ENCODE measurements around the gene TPRG1. TPM values are rescaled to one million over a fixed set of nuclear protein-coding genes. Genes with fewer than 3 reads are reported as not detected.
A peak's percentile ranks its signal among the peaks of the same experiment; 100 is the strongest.

The TPRG1 gene
- total and polyA plus RNA-seq, 8 donors, result 0.12 to 4.4 (median 1.2) TPM; not detected in 1

GRCh38 chr3:189262746-189263145, 91.0 kb downstream of the TPRG1 start:
- H3K27ac ChIP-seq, result no peak overlapping the region
- peaks cover 0 to 5% (median 0%) of the 10 kb centered on the region in 4 donors for H3K27me3 ChIP-seq
- no peak for FAIRE-seq
- no peaks in the 10 kb centered on the region for H3K4me1 ChIP-seq
- WGBS, 2 donors, result 44 to 49% methylated on average over 3 of the region's 3 CpGs
- intact Hi-C loops (cut with DNase I), result no loop called here
- no peak for TF ChIP-seq CTCF (IDR thresholded peaks at IDR 0.05)
- no peak for ATAC-seq
- no peaks in the 10 kb centered on the region for H3K36me3 ChIP-seq
- peak in 2 of 6 donors; percentile 26 to 43 for DNase-seq
- H3K9me3 ChIP-seq, result no peaks in the 10 kb centered on the region
- H3K4me3 ChIP-seq, result no peak overlapping the region

- peaks cover 0 to 5% (median 0%) of the 10 kb centered on the region in 4 donors for H3K27me3 ChIP-seq
- H3K4me3 ChIP-seq, result no peak overlapping the region
- TF ChIP-seq CTCF (IDR thresholded peaks at IDR 0.05), result no peak
- H3K4me1 ChIP-seq, result no peaks in the 10 kb centered on the region
- ATAC-seq, result peak in 2 of 4 donors; percentile 33 to 56
- no peak overlapping the region for H3K27ac ChIP-seq
- intact Hi-C loops (cut with DNase I), result loop anchor here in 1 of 3 donors (5.0 kb wide), 1 partner anchor 684 kb away; no protein-coding TSS in a partner anchor
- FAIRE-seq, result no peak
- H3K36me3 ChIP-seq, result no peaks in the 10 kb centered on the region
- no peaks in the 10 kb centered on the region for H3K9me3 ChIP-seq
- no peak for DNase-seq
- 55 to 69% methylated on average over 7 of the region's 7 CpGs for WGBS, 2 donors
Observed at GRCh38 chr3:189267981-189268613, 96.3 kb downstream of the TPRG1 start.

GRCh38 chr3:189269365-189269764, 97.6 kb downstream of the TPRG1 start:
- H3K9me3 ChIP-seq, result no peaks in the 10 kb centered on the region
- ATAC-seq (no peak), FAIRE-seq (no peak), DNase-seq (no peak)
- 49 to 69% methylated on average over 3 of the region's 3 CpGs for WGBS, 2 donors
- intact Hi-C loops (cut with DNase I), result loop anchor here in 1 of 3 donors (5.0 kb wide), 1 partner anchor 683 kb away; no protein-coding TSS in a partner anchor
- no peaks in the 10 kb centered on the region for H3K36me3 ChIP-seq
- no peak for TF ChIP-seq CTCF (IDR thresholded peaks at IDR 0.05)
- H3K4me3 ChIP-seq, result no peak overlapping the region
- no peak overlapping the region for H3K27ac ChIP-seq
- H3K27me3 ChIP-seq, result peaks cover 0 to 5% (median 0%) of the 10 kb centered on the region in 4 donors
- H3K4me1 ChIP-seq, result no peaks in the 10 kb centered on the region

- Histone ChIP-seq H3K4me3 (no peak overlapping the region), H3K4me1 (no peaks in the 10 kb centered on the region), H3K27me3 (peaks cover 0 to 5% (median 0%) of the 10 kb centered on the region in 4 donors), H3K9me3 (no peaks in the 10 kb centered on the region), H3K36me3 (no peaks in the 10 kb centered on the region), H3K27ac (no peak overlapping the region)
- peak; percentile 26 to 59 (median 44) for DNase-seq
- peak in 3 of 4 donors; percentile 21 to 43 (median 33) for TF ChIP-seq CTCF (IDR thresholded peaks at IDR 0.05)
- WGBS, 2 donors, result 34 to 43% methylated on average over 5 of the region's 5 CpGs
- intact Hi-C loops (cut with DNase I), result no loop called here
- FAIRE-seq, result no peak
- ATAC-seq, result peak; percentile 73 to 95 (median 92)
Observed at GRCh38 chr3:189270248-189270832, 98.6 kb downstream of the TPRG1 start.

All from pancreas (tissue), 10 donors.